ENCODE data around the gene PREX1. TPM values are rescaled to one million over a fixed set of nuclear protein-coding genes. Genes with fewer than 3 reads are reported as not detected.

The PREX1 gene
- total RNA-seq, 1 experiment from 2014 or later: 20.0 TPM

DNA sequence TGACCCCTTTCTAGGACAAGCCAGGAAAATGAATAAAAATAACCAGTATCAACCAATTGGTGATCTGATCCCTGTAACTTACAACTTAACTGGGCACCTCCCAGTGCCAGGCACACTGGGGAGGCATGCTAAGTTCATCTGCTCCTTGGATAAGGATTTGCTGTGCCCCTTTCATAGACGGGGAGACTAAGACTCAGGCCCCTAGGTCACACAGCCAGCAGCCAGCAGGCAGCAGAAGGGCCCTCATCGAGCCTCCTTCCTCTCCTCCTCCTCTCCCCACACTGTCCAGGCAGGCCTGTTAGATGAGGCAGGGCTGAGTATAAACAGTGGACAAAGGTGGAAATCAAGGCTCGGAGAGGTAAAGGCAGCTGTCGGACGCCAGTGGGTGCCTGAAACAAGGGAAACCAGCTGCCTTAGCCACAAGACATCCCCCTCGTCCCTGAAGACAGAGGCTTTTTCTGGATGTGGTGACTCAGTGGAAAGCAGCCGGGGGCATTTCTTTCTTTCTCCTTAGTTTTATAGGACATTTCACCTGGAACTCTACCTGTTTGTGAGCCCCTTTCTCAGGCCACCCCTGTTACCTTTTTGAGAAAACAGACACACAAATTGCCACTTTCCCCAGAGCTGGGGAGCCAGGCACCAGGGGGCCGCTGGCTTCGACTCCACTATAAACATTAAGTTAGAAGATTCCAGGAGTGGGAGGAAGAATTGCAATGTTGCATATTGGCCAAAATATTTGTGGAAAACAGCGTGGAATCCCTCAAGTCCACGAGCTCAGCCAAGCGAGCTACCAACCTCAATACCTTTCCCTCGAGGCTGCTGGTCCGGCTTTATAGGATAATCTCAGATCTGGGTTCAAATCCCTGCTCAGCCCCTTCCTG is 166.0 kb downstream of the PREX1 start:
- intact Hi-C loops (cut with micrococcal nuclease; ENCODE audit: unreplicated experiment): no loop called here
- no TSS peak for BruUV-seq (replicated peaks)
- TF ChIP-seq, protein P1, sequence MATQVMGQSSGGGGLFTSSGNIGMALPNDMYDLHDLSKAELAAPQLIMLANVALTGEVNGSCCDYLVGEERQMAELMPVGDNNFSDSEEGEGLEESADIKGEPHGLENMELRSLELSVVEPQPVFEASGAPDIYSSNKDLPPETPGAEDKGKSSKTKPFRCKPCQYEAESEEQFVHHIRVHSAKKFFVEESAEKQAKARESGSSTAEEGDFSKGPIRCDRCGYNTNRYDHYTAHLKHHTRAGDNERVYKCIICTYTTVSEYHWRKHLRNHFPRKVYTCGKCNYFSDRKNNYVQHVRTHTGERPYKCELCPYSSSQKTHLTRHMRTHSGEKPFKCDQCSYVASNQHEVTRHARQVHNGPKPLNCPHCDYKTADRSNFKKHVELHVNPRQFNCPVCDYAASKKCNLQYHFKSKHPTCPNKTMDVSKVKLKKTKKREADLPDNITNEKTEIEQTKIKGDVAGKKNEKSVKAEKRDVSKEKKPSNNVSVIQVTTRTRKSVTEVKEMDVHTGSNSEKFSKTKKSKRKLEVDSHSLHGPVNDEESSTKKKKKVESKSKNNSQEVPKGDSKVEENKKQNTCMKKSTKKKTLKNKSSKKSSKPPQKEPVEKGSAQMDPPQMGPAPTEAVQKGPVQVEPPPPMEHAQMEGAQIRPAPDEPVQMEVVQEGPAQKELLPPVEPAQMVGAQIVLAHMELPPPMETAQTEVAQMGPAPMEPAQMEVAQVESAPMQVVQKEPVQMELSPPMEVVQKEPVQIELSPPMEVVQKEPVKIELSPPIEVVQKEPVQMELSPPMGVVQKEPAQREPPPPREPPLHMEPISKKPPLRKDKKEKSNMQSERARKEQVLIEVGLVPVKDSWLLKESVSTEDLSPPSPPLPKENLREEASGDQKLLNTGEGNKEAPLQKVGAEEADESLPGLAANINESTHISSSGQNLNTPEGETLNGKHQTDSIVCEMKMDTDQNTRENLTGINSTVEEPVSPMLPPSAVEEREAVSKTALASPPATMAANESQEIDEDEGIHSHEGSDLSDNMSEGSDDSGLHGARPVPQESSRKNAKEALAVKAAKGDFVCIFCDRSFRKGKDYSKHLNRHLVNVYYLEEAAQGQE (IDR thresholded peaks at IDR 0.05; ENCODE audit: insufficient read depth in 1 of 2, low read depth in 2 of 2, low read length in 1 of 2): no peak
- TF ChIP-seq POLR2AphosphoS5 (IDR thresholded peaks at IDR 0.05; ENCODE audit: low read depth, low read length): no peak
- no peak for TF ChIP-seq SIN3A (IDR thresholded peaks at IDR 0.05; ENCODE audit: borderline replicate concordance, insufficient read depth, low read depth, low read length)
- TF ChIP-seq TCF7L2 (IDR thresholded peaks at IDR 0.05; ENCODE audit: low read depth, low read length): no peak
- TF ChIP-seq, protein P2, sequence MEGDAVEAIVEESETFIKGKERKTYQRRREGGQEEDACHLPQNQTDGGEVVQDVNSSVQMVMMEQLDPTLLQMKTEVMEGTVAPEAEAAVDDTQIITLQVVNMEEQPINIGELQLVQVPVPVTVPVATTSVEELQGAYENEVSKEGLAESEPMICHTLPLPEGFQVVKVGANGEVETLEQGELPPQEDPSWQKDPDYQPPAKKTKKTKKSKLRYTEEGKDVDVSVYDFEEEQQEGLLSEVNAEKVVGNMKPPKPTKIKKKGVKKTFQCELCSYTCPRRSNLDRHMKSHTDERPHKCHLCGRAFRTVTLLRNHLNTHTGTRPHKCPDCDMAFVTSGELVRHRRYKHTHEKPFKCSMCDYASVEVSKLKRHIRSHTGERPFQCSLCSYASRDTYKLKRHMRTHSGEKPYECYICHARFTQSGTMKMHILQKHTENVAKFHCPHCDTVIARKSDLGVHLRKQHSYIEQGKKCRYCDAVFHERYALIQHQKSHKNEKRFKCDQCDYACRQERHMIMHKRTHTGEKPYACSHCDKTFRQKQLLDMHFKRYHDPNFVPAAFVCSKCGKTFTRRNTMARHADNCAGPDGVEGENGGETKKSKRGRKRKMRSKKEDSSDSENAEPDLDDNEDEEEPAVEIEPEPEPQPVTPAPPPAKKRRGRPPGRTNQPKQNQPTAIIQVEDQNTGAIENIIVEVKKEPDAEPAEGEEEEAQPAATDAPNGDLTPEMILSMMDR (IDR thresholded peaks at IDR 0.05): no peak
- no peaks in the 10 kb centered on the region for H3K36me3 ChIP-seq (ENCODE audit: control insufficient read depth, insufficient read depth, low read length)
- H3K9me3 ChIP-seq (ENCODE audit: control insufficient read depth, insufficient read depth, low read depth, low read length): no peaks in the 10 kb centered on the region; the same call in 1 of the 2 replicates
- ATAC-seq (no peak), DNase-seq (ENCODE audit: low read depth, low spot score) (no peak)
- no peak overlapping the region for H3K4me3 ChIP-seq (ENCODE audit: low read depth in 2 of 2, low read length in 2 of 2)
- in situ Hi-C loops (cut with HindIII; ENCODE audit: low pct_unique_long_range_greater_than_20kb, low sequenced_read_pairs): no loop called here
- ChIA-PET CTCF (interaction anchor here (2.2 kb wide), 1 partner anchor 243 kb away, joined by 10 read pairs; no protein-coding TSS in a partner anchor), POLR2A (no interaction called here)
- no peak overlapping the region for H3K27ac ChIP-seq (ENCODE audit: low read length)
- no peaks in the 10 kb centered on the region for H3K27me3 ChIP-seq (ENCODE audit: control insufficient read depth, insufficient read depth, low read length)
- H3K4me1 ChIP-seq (ENCODE audit: control insufficient read depth, insufficient read depth, low read length): no peaks in the 10 kb centered on the region

DNA sequence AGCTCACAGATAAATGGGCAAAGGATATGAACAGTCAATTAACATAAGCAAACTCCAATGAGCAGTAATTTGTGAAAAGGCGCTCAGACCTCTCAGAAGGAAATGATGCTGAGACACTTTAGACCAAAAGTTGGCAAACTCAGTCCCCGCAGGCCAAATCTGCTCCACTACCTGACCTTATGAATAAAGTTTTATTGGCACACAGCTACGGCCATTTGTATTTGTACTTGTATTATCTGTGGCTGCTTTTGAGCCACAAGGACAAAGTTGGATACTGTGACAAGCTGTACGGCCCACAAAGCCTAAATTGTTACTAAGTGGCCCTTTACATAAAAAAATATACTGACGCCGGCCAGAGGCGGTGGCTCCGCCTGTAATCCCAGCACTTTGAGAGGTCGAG is 167.0 kb downstream of the PREX1 start:
- no peaks in the 10 kb centered on the region; the same call in 1 of the 2 replicates for H3K9me3 ChIP-seq (ENCODE audit: control insufficient read depth, insufficient read depth, low read depth, low read length)
- H3K27me3 ChIP-seq (ENCODE audit: control insufficient read depth, insufficient read depth, low read length): no peaks in the 10 kb centered on the region
- in situ Hi-C loops (cut with HindIII; ENCODE audit: low pct_unique_long_range_greater_than_20kb, low sequenced_read_pairs): no loop called here
- no peak overlapping the region for H3K4me3 ChIP-seq (ENCODE audit: low read depth in 2 of 2, low read length in 2 of 2)
- intact Hi-C loops (cut with micrococcal nuclease; ENCODE audit: unreplicated experiment): no loop called here
- TF ChIP-seq SIN3A (IDR thresholded peaks at IDR 0.05; ENCODE audit: borderline replicate concordance, insufficient read depth, low read depth, low read length) (no peak), TCF7L2 (IDR thresholded peaks at IDR 0.05; ENCODE audit: low read depth, low read length) (no peak), POLR2AphosphoS5 (IDR thresholded peaks at IDR 0.05; ENCODE audit: low read depth, low read length) (no peak)
- TF ChIP-seq, protein P2 (IDR thresholded peaks at IDR 0.05): no peak
- TF ChIP-seq, protein P1 (IDR thresholded peaks at IDR 0.05; ENCODE audit: insufficient read depth in 1 of 2, low read depth in 2 of 2, low read length in 1 of 2): no peak
- ATAC-seq: no peak
- no peak overlapping the region for H3K27ac ChIP-seq (ENCODE audit: low read length)
- CTCF ChIA-PET: interaction anchor here (2.2 kb wide), 1 partner anchor 244 kb away, joined by 10 read pairs; no protein-coding TSS in a partner anchor
- POLR2A ChIA-PET: no interaction called here
- DNase-seq (ENCODE audit: low read depth, low spot score): no peak
- no peaks in the 10 kb centered on the region for H3K4me1 ChIP-seq (ENCODE audit: control insufficient read depth, insufficient read depth, low read length)
- BruUV-seq (replicated peaks): no TSS peak
- H3K36me3 ChIP-seq (ENCODE audit: control insufficient read depth, insufficient read depth, low read length): no peaks in the 10 kb centered on the region

Data from Panc1 (cell line).